H1 (cell line): ENCODE data around the gene RASGRF1.
A peak's percentile ranks its signal among the peaks of the same experiment; 100 is the strongest.

Source experiments
- CHD2 ChIP-seq: IDR thresholded peaks from 2 replicates; pipeline ENCODE4 v1.6.1; 2012; ENCODE audit warnings: low read length, improper control_type of control experiment
- CREB1 ChIP-seq: IDR thresholded peaks from 2 replicates; pipeline ENCODE4 v1.6.1; 2012; ENCODE audit warnings: inconsistent platforms
- CTCF ChIP-seq, 3 experiments: IDR thresholded peaks; 1 replicate in 2 of 3; 2 replicates in 1 of 3; pipeline versions ENCODE4 v1.5.1 to v1.6.1; 2011; ENCODE audit warnings: low read length in 3 of 3, mild to moderate bottlenecking in 3 of 3, inconsistent platforms in 2 of 3, low read depth in 1 of 3, moderate library complexity in 1 of 3; ENCODE audit not compliant: insufficient read depth in 1 of 3; ENCODE audit errors: control extremely low read depth in 1 of 3
- EZH2 ChIP-seq: fragments of 200-600 bp; sonication (generic); IDR thresholded peaks from 2 replicates; pipeline ENCODE4 v1.7.1; 2012; ENCODE audit warnings: low read depth, mild to moderate bottlenecking, moderate library complexity, low read length, inconsistent platforms; ENCODE audit not compliant: severe bottlenecking
- GTF2F1 ChIP-seq: IDR thresholded peaks from 2 replicates; pipeline ENCODE4 v1.6.1; 2012; ENCODE audit warnings: low read depth, low read length, improper control_type of control experiment, borderline replicate concordance
- MAFK ChIP-seq: IDR thresholded peaks from 2 replicates; pipeline ENCODE4 v1.6.1; 2012; ENCODE audit warnings: low read depth, mild to moderate bottlenecking, improper control_type of control experiment, low read length
- NANOG ChIP-seq: IDR thresholded peaks from 2 replicates; pipeline ENCODE4 v1.6.1; 2011; ENCODE audit warnings: low read length, low read depth, mild to moderate bottlenecking, inconsistent platforms; ENCODE audit not compliant: insufficient read depth, poor library complexity, severe bottlenecking
- RAD21 ChIP-seq, 2 experiments: IDR thresholded peaks in 1 of 2; conservative IDR thresholded peaks in 1 of 2; 2 replicates each; pipeline ENCODE4 v1.6.1; 2011; ENCODE audit warnings: low read depth in 2 of 2, low read length in 2 of 2, improper control_type of control experiment in 1 of 2, inconsistent platforms in 1 of 2, mild to moderate bottlenecking in 1 of 2, moderate library complexity in 1 of 2
- SP1 ChIP-seq: IDR thresholded peaks from 2 replicates; pipeline ENCODE4 v1.6.1; 2011; ENCODE audit warnings: low read depth, low read length
- TAF1 ChIP-seq: IDR thresholded peaks from 2 replicates; pipeline ENCODE4 v1.6.1; 2011; ENCODE audit warnings: mild to moderate bottlenecking, low read depth, low read length
- USF2 ChIP-seq: IDR thresholded peaks from 2 replicates; pipeline ENCODE4 v1.6.1; 2011; ENCODE audit warnings: low read length, improper control_type of control experiment
- YY1 ChIP-seq: IDR thresholded peaks from 2 replicates; pipeline ENCODE4 v1.6.1; 2011; ENCODE audit warnings: low read depth, mild to moderate bottlenecking, low read length

DNA sequence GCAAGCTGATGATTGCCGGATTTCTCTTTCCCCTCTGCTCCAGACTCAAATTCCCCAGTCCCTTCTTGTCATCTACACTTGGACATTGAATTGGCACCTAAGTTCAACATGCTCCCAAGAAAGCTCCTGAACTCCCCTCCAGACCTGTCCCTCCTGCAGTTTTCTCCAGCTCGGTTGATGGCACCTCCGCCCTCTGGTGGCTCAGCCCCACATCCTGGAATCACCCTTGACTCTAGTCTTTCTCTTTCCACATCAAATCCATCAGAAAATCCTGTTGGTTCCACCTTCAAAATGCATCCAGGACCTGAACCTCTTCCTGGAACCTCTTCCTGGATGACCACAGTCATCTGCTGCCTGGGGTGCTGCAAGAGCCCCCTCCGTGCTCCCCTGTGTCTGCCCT is 60.1 kb downstream of the RASGRF1 start:
- TF ChIP-seq NANOG, result no peak
- TF ChIP-seq CHD2, result no peak
- no peak for TF ChIP-seq GTF2F1
- TF ChIP-seq MAFK, result no peak
- TF ChIP-seq EZH2, result no peak
- peak; percentile 30 to 44 (median 34); a peak in 3 of 4 replicates for TF ChIP-seq CTCF (IDR thresholded peaks at IDR 0.05; ENCODE audit: control extremely low read depth in 1 of 3, insufficient read depth in 1 of 3, low read depth in 1 of 3, low read length in 3 of 3)
- no peak for TF ChIP-seq SP1
- peak; percentile 24 to 42; a peak in 3 of 4 replicates for TF ChIP-seq RAD21 (IDR thresholded peaks at IDR 0.05 in 1 of 2, conservative IDR thresholded peaks at IDR 0.05 in 1 of 2; ENCODE audit: low read depth in 2 of 2, low read length in 2 of 2)
- TF ChIP-seq YY1, result no peak
- no peak for TF ChIP-seq CREB1
- no peak for TF ChIP-seq USF2
- no peak for TF ChIP-seq TAF1
